ENCODE measurements around the gene DNAH3. TPM values are rescaled to one million over a fixed set of nuclear protein-coding genes. Genes with fewer than 3 reads are reported as not detected.

Gene DNAH3
- total and polyA plus RNA-seq, 2 of the 8 experiments (the other 6 are each of a cell fraction or from before 2014, with no cell fraction given) = 0.57 to 0.71 TPM

DNA sequence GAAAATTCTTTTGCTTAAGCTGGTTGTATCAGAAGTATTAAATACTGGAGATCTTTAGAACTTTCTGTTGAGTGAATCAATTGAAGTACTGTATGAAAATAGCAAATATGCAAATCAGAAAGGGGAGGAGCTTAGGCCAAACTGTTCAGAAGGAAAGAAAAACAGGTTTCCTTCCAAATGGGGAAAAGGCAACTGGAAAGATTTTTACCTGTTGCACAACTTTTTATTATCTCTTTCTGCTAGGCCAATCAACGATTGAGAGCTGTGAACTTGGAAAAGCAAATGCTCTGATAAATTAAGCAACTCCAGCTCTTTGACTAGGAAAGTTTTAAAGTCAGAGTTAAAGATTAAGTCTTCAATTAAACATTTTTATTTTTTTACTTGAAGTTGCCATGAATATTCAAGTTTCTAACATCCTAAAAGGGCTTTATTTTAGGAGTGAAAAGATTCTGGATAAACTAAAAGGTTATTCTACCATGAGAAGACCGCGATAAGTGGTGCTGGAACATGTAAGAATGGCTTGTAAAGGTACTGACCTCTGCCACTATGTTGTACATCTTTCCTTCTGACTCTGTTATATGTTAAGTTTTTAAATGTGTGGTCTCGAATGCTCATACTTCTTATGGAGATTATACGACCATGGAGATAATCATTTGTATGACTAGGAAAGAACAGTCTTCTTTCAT, 266.9 kb downstream of the DNAH3 start:
- no peak overlapping the region for H3K27ac ChIP-seq (ENCODE audit: low read depth, low read length)
- H3K27me3 ChIP-seq (replicated peaks in 1 of 4; ENCODE audit: control insufficient read depth in 3 of 4, extremely low read depth in 1 of 4, insufficient read depth in 3 of 4, low read length in 3 of 4) = no peaks in the 10 kb centered on the region
- no peaks in the 10 kb centered on the region for H3K23me2 ChIP-seq (ENCODE audit: low read depth, low read length)
- 89% methylated on average over 5 of the region's 5 CpGs; no CpG with 5 or more reads in 1 of the 2 experiments for WGBS, 2 experiments (ENCODE audit: extremely low coverage in 1 of 2, insufficient coverage in 1 of 2, insufficient read length in 1 of 2, insufficient replicate concordance in 2 of 2, low coverage in 1 of 2, low lambda C conversion rate in 2 of 2, missing lambda C conversion rate in 1 of 2)
- no peak overlapping the region for H2BK20ac ChIP-seq (ENCODE audit: low read length)
- FAIRE-seq (no peak), DNase-seq (ENCODE audit: low read depth in 1 of 2, low spot score in 2 of 2) (no peak)
- no peak overlapping the region for H3K14ac ChIP-seq (ENCODE audit: insufficient read length)
- H3K9ac ChIP-seq (replicated peaks in 1 of 4; ENCODE audit: extremely low read depth in 1 of 4, low read depth in 3 of 4, low read length in 3 of 4) = no peak overlapping the region
- H3K4me2 ChIP-seq (ENCODE audit: insufficient read depth in 1 of 2, low read depth in 2 of 2, low read length in 2 of 2) = no peak overlapping the region
- ChIA-PET CTCF (ENCODE audit: partially characterized antibody) (interaction anchor here (1.3 kb wide), 1 partner anchor 34 kb away, joined by 3 read pairs; no protein-coding TSS in a partner anchor), POLR2A (ENCODE audit: partially characterized antibody) (interaction anchor here (1.1 to 2.4 kb wide), 2 partner anchors 10 to 16 kb away, joined by 3 to 5 read pairs; no protein-coding TSS in a partner anchor)
- no peak overlapping the region for H3K56ac ChIP-seq (replicated peaks; ENCODE audit: insufficient read length, low read depth, low read length)
- no peaks in the 10 kb centered on the region for H3K36me3 ChIP-seq (ENCODE audit: control insufficient read depth in 2 of 4, insufficient read depth in 4 of 4, low read length in 3 of 4)
- no peak overlapping the region for H2BK12ac ChIP-seq (ENCODE audit: low read depth, low read length)
- no peak overlapping the region for H2AK5ac ChIP-seq (ENCODE audit: low read depth, low read length)
- peaks cover 6 to 78% of the 10 kb centered on the region in 2 experiments; a peak in 3 of 4 replicates for H3K79me2 ChIP-seq (ENCODE audit: control insufficient read depth in 1 of 2, insufficient read depth in 2 of 2, low read length in 2 of 2)
- no peak overlapping the region for H3K23ac ChIP-seq (ENCODE audit: insufficient read length)
- H4K8ac ChIP-seq (ENCODE audit: extremely low read depth, insufficient read depth, low read length) = no peak overlapping the region
- TF ChIP-seq HDAC2 (IDR thresholded peaks at IDR 0.05; ENCODE audit: borderline replicate concordance in 1 of 2, low read depth in 2 of 2, low read length in 2 of 2) (no peak), RNF2 (IDR thresholded peaks at IDR 0.05; ENCODE audit: borderline replicate concordance, low read depth, low read length, missing control alignments, poor library complexity, severe bottlenecking) (no peak), CEBPB (IDR thresholded peaks at IDR 0.05; ENCODE audit: low read depth, low read length) (no peak), TEAD4 (IDR thresholded peaks at IDR 0.05; ENCODE audit: low read depth, low read length) (no peak)
- H2BK5ac ChIP-seq (ENCODE audit: low read depth, low read length) = no peak overlapping the region
- H4K5ac ChIP-seq (ENCODE audit: insufficient read length, low read depth, low read length) = no peak overlapping the region
- H2AFZ ChIP-seq (ENCODE audit: low read length) = no peak overlapping the region
- no peak overlapping the region for H2BK15ac ChIP-seq (ENCODE audit: low read length)
- no peak overlapping the region for H2BK120ac ChIP-seq (replicated peaks; ENCODE audit: low read depth, low read length)
- no peak overlapping the region for H3K4me3 ChIP-seq (ENCODE audit: extremely low read depth in 1 of 4, insufficient read depth in 2 of 4, low read depth in 3 of 4, low read length in 4 of 4)
- no peaks in the 10 kb centered on the region for H3K9me3 ChIP-seq (ENCODE audit: insufficient read depth in 2 of 2, low read depth in 1 of 2, low read length in 1 of 2)
- H4K91ac ChIP-seq (replicated peaks; ENCODE audit: insufficient read length, low read length) = no peak overlapping the region
- H3K4ac ChIP-seq (replicated peaks; ENCODE audit: insufficient read length, low read depth, low read length) = no peak overlapping the region
- peaks cover 7% of the 10 kb centered on the region; the same call in 1 of the 2 replicates for H3K79me1 ChIP-seq (ENCODE audit: low read depth, low read length)
- no peak overlapping the region for H3K18ac ChIP-seq (ENCODE audit: extremely low read depth, low read length)
- peaks cover 0 to 4% (median 2%) of the 10 kb centered on the region in 4 experiments; a peak in 2 of 7 replicates for H3K4me1 ChIP-seq (replicated peaks in 1 of 4; ENCODE audit: control insufficient read depth in 3 of 4, insufficient read depth in 4 of 4, low read length in 3 of 4)
- H4K20me1 ChIP-seq (replicated peaks in 1 of 2; ENCODE audit: control insufficient read depth in 1 of 2, insufficient read depth in 2 of 2, low read length in 2 of 2) = no peaks in the 10 kb centered on the region

All from H1 (cell line).